SK-N-SH (cell line): Measurements from ENCODE around the gene NDUFB2.

Experiments
- CHD2 ChIP-seq: fragments of 150-350 bp; IDR thresholded peaks from 2 replicates; pipeline ENCODE4 v1.6.1; 2018; ENCODE audit warnings: low read length; ENCODE audit not compliant: partially characterized antibody
- GABPA ChIP-seq: IDR thresholded peaks from 2 replicates; pipeline ENCODE4 v1.4.0; 2012; ENCODE audit warnings: low read depth, mild to moderate bottlenecking
- JUND ChIP-seq: IDR thresholded peaks from 2 replicates; pipeline ENCODE4 v1.4.0; 2012
- POLR2AphosphoS5 ChIP-seq: IDR thresholded peaks from 2 replicates; pipeline ENCODE4 v1.6.1; 2012; ENCODE audit warnings: low read depth, low read length
- RAD21 ChIP-seq: IDR thresholded peaks from 2 replicates; pipeline ENCODE4 v1.6.1; 2012; ENCODE audit warnings: mild to moderate bottlenecking, low read length
- RFX5 ChIP-seq: IDR thresholded peaks from 2 replicates; pipeline ENCODE4 v1.6.1; 2012; ENCODE audit warnings: mild to moderate bottlenecking, improper control_type of control experiment, low read length
- SMC3 ChIP-seq: IDR thresholded peaks from 2 replicates; pipeline ENCODE4 v1.6.1; 2012; ENCODE audit warnings: low read depth, low read length, improper control_type of control experiment
- TF ChIP-seq, protein P1 (sequence below): fragments of 200-600 bp; sonication (generic); IDR thresholded peaks from 2 replicates; pipeline ENCODE4 v1.6.1; 2017; ENCODE audit warnings: antibody characterized with exemption, mild to moderate bottlenecking, moderate library complexity
- TF ChIP-seq, protein P2 (sequence below): fragments of 150-350 bp; IDR thresholded peaks from 2 replicates; pipeline ENCODE4 v1.6.1; 2017; ENCODE audit warnings: antibody characterized with exemption, low read length, low read depth, borderline replicate concordance
- TF ChIP-seq, protein P3 (sequence below): IDR thresholded peaks from 2 replicates; pipeline ENCODE4 v1.6.1; 2012; ENCODE audit warnings: mild to moderate bottlenecking, low read depth, low read length, moderate library complexity
- TF ChIP-seq, protein P4 (sequence below): IDR thresholded peaks from 2 replicates; pipeline ENCODE4 v1.4.0; 2012; ENCODE audit warnings: low read depth

DNA sequence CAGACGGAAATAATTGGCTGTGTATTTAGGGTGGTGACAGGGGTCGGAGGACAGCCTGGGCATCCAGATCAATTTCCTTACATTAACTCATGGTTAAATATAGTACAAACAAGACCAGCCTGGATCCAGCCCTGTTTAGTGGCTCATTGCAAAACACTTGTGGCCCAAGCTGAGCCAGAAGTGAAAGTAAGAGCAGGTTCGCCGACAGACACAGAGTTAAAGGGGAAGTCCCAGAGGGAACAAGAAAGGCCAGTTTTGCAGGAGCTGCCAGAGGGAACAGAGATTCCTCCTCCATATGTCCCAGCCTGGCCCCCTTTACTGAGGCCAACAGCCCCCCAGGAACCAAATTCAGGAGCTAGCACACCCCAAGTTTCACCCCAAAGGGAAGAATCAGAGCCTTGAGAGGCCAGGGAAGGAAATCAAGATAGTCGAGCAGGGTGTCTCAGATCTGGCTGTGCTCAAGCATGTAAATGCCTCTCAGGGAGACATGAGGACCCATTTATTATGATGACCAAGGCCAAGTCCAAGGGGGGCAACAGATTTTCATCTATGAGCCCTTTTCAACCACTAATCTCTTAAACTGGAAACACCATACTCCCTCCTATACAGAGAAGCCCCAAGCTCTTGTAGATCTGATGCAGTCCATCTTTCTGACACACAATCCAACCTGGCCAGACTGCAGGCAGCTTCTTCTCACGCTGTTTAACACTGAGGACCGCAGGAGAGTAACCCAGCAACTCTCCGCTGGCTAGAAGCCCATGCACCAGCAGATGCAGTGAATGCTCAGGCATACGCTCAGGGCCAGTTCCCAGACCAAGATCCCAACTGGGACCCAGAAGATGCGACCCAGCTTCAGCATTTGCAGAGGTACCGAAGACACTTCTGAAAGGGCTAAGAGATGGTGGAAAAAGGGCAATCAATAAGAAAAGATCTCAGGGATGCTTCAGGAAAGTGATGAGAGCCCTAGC, 39.7 kb upstream of the NDUFB2 start:
- TF ChIP-seq GABPA (no peak), CHD2 (no peak), SMC3 (no peak), RAD21 (no peak), POLR2AphosphoS5 (no peak), JUND (no peak), RFX5 (no peak)
- TF ChIP-seq, protein P1, sequence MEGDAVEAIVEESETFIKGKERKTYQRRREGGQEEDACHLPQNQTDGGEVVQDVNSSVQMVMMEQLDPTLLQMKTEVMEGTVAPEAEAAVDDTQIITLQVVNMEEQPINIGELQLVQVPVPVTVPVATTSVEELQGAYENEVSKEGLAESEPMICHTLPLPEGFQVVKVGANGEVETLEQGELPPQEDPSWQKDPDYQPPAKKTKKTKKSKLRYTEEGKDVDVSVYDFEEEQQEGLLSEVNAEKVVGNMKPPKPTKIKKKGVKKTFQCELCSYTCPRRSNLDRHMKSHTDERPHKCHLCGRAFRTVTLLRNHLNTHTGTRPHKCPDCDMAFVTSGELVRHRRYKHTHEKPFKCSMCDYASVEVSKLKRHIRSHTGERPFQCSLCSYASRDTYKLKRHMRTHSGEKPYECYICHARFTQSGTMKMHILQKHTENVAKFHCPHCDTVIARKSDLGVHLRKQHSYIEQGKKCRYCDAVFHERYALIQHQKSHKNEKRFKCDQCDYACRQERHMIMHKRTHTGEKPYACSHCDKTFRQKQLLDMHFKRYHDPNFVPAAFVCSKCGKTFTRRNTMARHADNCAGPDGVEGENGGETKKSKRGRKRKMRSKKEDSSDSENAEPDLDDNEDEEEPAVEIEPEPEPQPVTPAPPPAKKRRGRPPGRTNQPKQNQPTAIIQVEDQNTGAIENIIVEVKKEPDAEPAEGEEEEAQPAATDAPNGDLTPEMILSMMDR: no peak
- TF ChIP-seq, protein P2, sequence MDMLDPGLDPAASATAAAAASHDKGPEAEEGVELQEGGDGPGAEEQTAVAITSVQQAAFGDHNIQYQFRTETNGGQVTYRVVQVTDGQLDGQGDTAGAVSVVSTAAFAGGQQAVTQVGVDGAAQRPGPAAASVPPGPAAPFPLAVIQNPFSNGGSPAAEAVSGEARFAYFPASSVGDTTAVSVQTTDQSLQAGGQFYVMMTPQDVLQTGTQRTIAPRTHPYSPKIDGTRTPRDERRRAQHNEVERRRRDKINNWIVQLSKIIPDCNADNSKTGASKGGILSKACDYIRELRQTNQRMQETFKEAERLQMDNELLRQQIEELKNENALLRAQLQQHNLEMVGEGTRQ: no peak
- TF ChIP-seq, protein P3, sequence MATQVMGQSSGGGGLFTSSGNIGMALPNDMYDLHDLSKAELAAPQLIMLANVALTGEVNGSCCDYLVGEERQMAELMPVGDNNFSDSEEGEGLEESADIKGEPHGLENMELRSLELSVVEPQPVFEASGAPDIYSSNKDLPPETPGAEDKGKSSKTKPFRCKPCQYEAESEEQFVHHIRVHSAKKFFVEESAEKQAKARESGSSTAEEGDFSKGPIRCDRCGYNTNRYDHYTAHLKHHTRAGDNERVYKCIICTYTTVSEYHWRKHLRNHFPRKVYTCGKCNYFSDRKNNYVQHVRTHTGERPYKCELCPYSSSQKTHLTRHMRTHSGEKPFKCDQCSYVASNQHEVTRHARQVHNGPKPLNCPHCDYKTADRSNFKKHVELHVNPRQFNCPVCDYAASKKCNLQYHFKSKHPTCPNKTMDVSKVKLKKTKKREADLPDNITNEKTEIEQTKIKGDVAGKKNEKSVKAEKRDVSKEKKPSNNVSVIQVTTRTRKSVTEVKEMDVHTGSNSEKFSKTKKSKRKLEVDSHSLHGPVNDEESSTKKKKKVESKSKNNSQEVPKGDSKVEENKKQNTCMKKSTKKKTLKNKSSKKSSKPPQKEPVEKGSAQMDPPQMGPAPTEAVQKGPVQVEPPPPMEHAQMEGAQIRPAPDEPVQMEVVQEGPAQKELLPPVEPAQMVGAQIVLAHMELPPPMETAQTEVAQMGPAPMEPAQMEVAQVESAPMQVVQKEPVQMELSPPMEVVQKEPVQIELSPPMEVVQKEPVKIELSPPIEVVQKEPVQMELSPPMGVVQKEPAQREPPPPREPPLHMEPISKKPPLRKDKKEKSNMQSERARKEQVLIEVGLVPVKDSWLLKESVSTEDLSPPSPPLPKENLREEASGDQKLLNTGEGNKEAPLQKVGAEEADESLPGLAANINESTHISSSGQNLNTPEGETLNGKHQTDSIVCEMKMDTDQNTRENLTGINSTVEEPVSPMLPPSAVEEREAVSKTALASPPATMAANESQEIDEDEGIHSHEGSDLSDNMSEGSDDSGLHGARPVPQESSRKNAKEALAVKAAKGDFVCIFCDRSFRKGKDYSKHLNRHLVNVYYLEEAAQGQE: no peak
- TF ChIP-seq, protein P4, sequence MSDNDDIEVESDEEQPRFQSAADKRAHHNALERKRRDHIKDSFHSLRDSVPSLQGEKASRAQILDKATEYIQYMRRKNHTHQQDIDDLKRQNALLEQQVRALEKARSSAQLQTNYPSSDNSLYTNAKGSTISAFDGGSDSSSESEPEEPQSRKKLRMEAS: no peak
